HG02943 (cell line): ENCODE data around the gene SAMM50.

Experiments
- ATAC-seq: cut with Tn5 transposase; IDR thresholded peaks from one replicate; pipeline ENCODE4 v1.9.1; 2021; ENCODE audit warnings: mild to moderate bottlenecking, low read depth, moderate library complexity; ENCODE audit not compliant: unreplicated experiment

Gene SAMM50

DNA sequence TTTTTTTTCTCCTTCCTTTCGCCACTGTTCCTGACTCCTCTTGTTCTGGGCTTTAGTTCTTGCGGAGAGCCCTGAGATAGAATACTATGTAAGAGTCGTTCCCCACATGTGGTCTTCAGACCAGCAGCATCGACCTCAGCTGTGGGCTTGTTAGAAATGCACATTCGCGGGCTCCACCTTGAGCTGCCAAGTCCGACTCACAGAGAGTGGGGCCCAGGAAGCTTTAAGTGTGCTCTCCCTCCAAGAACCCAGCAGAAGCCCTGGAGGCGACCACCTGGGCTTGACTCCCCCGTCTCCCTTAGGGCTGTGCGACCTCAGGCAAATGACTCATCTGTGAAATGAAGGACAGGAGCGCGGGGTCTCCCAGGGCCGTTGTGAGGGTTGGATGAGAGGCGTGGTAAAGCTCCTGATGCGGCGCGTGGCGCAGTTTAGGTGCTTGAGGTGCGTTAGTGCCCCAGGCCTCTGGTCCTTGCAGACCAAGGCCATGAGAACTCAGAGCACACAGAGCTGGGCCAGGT is 18.8 kb downstream of the SAMM50 start:
- ATAC-seq: no peak

DNA sequence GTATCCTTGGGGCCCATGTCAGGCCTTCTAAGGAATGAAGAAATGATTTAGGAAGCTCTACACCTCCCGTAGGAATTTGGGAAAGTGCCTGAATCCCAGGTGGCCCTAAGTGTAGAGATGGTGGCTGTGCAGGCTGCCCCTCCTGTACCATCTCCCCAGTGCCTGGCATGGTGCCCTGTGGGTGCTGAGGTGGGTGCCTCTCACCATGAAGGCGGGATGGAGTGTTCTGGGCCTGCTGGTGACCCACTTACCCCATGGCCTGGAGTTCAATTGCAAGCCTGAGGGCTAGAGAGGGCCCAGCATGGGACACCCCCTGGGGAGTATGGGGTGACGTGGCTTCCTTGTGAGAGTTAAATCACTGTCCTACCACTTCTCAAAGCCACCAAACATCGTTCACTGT is 19.8 kb downstream of the SAMM50 start:
- ATAC-seq: no peak

DNA sequence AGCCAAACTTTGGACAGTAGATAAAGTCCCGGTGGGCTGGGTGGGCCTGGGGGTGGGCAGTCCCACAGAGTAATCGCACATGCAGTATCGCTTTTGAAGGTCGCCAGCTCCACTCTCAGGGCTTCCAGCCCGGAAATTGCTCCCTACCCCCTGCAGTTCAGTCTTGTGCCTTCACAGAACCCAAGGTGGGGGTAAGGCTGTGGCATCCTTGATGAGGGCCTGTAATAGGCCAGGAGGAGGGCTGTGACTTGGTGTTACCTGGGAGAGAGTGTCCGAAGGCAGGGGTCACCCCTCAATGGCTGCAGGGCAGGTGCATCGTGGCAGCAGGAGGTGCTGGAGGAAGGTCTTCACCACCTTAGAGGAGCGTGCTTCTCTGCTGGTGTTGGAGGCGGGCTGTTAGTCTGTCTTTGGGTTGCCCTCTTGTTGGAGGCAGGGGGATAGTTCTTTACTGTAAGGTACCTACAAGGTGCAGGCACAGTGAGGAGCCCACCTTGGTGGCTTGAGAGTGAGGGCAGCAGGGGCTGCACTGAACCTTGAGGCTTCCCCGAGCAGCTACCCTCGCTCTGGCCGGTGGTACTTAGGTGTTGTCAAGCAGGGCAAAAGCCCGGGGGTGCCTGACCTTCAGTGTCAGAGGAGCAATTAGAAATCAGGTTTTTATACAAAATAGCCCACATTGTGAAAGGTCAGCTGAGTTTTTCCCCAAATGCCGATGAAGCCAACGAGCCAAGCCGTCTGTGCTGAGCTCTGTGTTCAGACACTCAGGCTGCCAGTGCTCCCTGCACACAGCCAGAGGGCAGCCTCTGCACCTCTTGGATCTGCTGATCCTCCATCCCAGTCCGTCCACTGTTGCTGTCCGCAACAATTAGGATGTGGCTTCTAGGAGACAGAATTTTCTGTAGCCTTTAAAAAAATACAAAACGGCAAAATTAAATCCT is 21.9 kb downstream of the SAMM50 start:
- no peak for ATAC-seq

DNA sequence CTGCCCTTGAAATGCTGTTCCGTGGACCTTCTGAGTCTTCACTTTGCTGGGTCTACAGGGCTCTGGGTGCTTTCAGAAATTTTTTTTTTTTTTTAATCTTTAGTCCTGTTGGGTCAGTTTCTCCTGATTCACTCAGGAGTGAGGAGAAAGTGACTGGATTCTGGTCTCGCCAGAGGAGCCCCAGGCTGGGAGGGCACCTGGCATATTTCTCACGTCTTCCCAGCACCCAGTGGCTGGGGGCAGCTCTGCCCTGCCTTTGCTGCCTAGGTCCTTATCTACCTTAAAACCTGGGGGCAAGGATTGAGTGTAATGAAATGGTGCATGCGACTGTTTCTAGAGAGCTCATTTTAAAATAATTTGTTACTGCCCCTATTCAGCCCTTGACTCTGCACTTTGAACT is 23.3 kb downstream of the SAMM50 start:
- ATAC-seq: no peak

DNA sequence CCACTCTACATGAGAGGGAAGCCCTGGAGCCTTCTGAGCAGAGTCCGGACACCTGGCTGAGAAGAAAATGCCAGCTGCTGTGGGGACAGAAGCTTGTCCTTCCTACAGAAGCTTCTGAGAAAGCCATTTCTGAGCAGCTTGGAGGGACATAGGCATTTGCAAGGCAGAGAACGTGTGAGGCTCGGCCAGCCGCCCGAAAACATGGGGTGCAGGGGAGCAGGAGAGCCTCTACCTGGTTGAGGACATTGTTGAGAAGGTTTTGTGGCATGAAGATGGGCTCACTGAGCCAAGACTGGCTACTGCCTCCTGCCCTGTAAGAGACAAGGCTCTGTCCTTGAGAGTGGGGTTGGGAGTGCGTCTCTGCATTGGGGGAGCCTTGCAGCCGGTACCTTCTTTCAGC is 25.3 kb downstream of the SAMM50 start:
- ATAC-seq: no peak

DNA sequence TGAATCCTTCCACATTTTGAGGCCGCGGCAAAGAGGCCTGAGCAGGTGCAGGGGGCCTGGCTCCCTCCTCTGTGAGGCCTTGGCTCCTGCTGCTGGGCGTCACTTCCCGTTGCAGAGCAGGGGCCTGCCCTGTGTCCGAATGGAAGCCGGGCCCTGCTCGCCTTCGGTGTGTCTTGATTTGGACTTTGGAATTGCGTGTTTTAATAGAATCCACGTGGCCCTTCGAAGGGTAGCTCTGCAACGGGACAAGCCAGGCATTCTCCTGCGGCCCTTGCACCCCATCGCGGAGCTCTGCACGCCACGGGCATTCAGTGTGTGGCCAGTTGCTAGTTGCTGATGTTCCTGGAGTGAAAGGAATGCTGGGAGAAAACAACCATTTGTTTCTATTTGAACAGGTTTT is 25.8 kb downstream of the SAMM50 start:
- ATAC-seq: no peak

DNA sequence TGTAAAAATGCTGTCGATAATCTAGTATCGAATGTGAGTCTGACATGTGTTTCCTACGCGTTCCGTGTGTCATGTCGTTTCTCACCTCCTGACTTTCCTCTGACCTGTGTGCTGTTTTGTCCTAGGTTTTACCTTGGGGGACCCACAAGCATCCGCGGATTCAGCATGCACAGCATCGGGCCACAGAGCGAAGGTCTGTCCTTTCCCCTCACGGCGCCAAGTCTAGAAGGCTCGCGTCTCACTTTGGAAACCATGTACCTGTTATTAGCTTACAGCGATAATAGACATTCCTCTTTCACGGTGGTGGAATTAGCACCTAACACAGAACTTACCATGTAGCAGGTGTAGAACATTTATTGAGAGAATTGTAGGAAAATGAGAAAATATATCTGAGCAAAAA is 28.6 kb downstream of the SAMM50 start:
- no peak for ATAC-seq

DNA sequence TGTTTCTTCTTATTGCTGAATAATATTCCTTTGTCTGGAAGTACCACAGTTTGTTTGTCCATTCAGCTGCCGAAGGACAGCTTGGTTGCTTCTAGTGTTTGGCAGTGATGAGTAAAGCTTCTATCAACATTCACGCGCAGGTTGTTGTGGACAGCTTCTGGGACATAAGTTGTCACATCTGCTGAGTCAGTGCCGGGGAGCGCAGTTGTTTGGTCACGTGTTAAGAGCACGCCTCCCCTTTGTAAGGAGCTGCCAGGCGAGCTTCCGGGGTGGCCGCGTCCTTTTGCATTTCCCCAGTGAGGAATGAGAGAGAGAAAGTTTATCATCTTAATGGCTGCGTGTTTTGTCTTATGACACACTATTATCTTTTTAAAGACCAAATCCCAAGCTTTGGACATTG is 30.3 kb downstream of the SAMM50 start:
- ATAC-seq: no peak

DNA sequence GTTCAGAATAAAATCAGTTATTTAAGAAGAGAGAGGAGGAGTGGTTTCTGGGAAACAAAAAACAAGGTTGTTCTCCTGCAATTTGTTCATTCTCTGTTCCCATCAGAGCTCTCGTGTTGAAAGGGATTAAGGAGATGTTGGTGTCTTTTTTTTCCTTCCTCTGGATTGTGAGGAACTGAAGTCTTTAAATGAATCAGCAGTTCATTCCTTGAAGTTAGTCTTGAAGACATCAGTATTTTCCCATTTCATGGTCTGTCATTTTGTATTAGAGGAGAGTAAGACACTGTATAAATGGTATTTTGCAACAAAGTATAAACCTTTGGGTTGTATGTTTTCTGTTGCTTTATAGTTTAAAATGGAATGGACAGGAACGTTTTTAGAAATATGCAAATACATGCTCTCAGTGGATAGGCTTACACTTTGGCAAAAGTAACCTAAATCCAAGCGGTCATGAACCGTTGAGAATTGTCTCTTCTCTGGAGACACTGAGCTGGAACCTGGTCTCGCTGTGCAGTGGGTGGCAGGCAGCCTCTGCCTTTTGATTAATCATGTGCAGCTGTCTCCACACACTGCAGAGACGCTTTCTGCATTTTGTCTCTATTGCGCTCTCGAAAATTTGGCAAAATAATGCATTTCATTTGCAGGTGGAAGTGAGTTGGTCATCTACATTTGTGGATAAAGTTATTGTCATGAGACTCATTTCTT is 33.0 kb downstream of the SAMM50 start:
- no peak for ATAC-seq

DNA sequence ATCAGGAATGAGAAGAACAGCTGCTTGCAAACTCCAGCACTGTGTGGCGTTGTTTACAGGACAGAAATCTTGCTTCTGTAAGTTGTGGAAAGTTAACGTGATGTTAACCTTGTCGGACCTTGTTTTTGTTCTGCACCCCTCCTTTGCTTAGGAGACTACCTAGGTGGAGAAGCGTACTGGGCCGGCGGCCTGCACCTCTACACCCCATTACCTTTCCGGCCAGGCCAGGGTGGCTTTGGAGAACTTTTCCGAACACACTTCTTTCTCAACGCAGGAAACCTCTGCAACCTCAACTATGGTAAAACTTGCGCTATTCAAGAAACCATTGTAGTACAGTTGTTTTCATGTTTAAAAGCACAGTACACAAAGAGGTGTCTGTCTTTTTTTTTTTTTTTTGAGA is 33.7 kb downstream of the SAMM50 start:
- no peak for ATAC-seq

DNA sequence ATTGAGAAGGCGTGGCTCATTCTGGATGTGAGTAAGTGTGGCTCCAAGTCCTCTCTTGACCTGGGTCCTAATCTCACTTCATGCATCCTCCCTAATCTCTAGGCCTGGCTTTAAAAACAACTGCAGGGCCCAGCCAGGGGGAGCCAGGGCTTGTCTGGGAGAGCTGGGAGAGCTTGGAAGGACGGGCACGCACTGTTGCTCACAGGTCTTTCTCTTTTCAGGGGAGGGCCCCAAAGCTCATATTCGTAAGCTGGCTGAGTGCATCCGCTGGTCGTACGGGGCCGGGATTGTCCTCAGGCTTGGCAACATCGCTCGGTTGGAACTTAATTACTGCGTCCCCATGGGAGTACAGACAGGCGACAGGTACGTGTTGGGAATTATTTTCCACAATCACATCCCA is 34.8 kb downstream of the SAMM50 start:
- no peak for ATAC-seq

DNA sequence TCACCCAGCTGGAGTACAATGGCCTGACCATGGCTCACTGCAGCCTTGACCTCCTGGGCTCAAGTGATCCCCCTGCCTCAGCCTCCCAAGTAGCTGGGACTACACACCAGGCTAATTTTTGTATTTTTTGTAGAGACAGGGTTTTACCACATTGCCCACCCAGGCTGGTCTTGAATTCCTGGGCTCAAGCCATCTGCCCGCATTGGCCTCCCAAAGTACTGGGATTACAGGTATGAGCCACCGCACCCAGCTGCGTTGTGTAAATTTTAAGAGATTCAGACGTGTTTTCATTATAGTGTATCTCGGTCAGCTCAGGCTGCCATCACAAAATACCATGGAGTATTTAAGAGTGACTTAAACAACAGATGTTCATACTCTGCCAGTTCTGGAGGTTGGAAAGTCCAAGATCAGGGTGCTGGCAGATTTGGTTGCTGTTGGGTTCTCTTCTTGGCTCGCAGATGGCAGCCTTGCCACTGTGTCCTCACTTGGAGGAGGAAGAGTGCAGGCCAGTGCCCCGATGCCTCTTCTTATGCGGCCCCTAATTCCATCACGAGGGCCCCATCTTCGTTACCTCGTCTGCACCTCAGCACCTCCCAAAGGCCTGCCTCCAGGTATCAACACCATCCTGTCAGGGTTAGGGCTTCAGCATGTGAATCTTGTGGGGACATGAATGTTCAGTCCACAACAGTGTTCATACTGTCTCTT is 36.2 kb downstream of the SAMM50 start:
- no peak for ATAC-seq

DNA sequence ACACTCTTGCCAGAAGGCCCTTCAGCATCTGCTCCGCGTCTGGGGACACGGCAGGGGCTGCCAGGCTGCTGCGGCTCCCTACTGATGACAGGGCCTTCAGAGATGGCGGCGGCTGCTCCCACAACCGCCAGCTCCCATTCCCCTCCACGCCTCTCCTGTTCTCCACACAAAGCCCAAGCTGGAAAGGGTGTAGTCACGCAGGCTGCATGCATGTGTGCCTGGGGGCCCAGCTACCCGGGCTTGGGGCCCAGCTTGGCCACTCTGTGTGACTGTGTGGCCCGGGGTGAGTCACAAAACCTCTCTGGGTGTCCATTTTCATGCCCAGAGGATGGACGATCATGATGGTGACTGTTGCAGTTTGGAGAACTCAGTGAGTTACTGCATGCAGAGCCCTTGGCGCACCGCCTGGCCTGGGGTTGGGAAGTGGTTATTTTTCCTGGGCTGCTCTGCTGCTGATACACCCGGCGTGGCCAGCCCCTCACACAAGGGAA is 37.1 kb downstream of the SAMM50 start:
- ATAC-seq: no peak

DNA sequence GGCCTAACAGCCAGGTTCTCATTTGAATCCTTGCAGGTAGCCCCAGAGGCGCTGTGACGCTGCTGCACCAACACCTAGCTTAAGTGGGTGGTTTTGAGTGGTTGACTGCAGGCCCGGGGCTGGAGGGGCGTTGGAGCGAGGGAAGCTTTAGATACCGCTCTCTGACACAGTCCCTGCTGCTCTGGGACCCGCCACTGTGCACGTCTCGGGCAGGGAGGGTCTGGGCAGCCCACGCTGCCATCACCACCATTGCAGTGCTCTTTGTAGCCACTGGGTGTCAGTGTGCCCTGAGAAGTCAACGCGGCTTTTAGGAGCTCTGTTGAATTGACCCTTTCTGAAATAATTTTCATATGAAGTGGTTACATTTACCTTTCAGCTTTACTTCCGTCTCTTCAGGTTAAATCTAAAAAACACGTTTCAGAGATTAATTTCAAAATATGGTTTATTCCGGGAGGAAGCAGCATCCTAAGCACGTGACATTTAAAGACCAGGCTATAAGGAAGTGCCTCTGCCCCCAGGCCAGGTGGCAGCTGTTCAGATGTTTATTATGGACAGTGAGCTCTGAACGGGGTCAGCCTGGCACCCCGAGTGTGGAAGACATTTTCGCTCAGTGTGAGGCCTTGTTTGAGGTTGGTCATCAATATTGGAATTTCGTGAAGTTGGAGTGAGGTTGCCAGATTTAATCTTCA is 38.0 kb downstream of the SAMM50 start:
- ATAC-seq: no peak

DNA sequence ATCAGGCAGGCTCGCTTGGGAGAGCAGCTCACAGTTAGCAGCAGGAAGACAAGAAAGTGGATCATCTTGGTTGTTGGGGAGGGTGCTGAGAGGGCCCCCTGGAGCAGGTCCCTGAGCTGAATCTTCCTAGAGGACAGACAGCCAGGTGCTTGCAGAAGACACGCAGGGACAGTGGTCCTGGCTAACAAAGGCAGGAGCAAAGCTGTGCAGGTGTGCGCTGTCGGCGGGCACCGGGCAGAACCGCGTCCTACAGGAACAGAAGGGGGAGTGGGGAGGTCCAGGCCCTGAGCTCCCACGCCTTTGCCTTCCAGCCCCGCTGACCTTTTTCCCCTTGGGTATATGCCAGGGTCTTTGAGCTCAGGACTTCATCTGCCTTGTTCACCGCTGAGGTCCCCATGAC is 38.8 kb downstream of the SAMM50 start:
- no peak for ATAC-seq

DNA sequence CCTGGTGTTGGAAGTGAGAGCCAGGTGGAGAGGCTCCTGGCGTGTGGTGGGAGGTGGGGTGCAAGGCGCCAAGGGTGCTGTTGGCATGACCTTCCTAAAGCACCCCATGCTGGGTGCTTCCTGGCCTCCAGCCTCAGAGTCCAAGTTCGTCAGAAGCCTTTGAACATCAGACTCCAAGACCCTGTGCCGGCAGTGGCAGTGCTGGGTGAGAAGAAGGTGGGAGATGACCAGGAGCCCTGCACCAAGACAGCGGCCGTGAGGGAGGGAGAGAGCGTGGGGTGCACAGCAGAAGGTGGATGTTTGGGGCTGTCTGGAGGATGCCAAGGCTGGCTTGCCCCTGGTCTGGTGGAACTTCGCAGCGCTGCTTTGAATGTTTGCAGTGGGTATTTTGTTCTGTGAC is 39.2 kb downstream of the SAMM50 start:
- ATAC-seq: no peak

DNA sequence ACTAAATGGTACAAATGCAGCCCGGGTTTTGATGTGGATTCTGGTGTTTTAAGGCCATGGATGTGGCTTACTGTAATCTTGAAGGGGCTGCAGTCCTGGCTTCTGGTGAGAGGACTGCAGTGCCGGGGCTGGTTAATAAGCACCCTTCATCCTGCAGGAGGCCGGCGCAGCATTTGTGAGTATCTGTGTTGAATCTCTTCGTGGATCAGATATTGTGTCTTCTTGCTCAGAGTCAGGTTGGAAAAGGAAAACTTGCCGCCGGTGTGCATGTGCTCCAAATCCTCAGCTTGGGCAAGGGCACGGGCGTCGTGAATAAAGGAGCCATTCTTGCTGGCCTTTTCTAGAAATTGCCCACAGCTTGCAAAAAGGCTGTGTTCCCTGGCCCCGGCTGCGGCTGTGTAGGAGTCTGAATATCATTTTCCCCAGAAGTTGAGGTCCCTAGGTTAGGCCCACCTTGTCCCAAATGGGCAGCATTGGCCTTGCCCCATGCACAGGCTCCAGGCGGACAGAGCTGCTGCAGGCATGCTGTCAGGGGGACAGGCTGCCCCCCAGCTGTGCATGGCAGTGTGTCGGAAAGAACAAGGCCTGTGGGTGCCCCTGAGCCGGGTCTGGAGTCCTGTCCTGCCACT is 39.9 kb downstream of the SAMM50 start:
- no peak for ATAC-seq

DNA sequence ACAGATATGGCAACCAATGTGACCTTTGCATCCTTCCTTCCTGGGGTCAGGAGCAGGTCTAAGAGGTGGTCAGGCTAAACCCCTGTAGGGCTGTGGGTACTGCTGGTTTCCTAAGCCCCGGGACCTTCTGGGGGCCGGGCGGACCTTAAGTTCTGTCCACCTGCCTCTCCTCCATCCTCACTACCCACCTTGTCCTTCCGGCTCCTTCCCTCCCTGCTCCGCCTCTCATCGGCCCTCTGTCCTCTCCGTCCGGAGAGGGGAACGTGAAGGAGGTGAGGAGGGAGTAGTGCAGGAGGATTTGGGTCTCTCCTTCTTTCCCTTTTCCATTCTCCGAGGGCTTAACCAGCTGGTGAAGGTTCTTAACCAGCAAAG is 40.5 kb downstream of the SAMM50 start:
- ATAC-seq: no peak

DNA sequence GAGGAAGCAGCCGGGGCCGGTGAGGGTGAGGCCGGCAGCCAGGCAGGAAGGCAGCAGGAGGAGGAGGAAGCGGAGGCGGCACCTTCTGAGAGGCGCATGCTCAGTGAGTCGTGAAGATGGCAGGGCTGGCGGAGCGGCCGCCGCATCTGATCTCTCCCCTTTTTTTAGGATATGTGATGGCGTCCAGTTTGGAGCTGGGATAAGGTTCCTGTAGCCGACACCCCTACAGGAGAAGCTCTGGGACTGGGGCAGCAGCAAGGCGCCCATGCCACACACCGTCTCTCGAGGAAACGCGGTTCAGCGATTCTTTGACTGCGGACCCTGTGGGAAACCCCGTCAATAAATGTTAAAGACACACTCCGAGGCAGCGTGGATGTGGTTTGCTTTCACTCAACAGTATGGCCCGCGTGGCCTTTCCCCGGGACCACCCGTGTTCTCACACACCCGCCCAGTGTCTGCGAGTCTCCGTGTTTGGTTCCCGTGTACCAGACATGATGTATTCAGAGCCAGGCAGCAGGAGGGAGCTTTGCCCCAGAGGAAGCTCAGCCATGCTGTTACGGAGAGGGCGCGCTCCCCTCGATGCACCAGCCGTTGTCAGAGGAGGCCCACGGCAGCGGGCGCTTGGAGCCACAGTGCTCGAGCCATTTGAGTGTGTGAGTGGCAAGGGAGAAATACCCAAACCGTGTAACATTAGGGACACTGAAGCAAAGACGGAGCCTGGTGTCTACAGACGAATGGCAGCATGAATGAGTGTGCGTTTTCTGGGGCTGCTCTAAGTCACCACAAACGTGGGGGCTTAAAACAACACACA is 41.1 kb downstream of the SAMM50 start:
- no peak for ATAC-seq
